ENCODE results near the gene KLK12. TPM values are rescaled to one million over a fixed set of nuclear protein-coding genes. Genes with fewer than 3 reads are reported as not detected.

The KLK12 gene
- total RNA-seq, 1 experiment from 2014 or later, result not detected

DNA sequence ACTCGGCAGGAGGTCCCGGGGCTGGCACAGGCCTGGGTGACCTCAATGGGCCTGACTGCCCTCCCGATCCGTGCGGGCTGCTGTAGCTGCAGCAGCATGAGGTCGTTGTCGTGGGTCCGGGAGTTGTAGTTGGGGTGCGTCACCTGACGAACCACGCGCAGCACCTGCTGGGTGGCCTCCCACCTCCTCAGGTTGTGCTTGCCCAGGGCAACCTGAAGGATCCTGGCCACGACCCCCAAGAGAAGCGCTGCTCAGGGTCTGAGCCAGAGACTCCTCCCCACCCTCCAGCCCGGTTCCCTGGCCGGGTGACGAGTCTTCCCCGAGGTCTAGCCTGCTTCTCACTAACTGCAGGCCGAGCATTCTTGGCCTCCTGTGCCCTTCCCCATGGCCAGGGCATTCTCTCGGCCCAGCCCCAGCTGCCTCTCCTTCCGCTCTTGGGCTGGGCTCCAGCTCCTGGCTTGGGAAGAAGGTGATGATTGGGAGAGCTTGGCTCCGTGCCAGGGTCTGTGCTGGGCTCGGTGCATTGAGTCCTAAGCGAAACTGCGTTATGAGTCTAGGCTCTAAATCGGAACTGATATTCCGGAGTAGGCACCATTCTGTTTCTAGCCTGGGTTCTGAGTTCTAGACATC is 44.8 kb upstream of the KLK12 start:
- Histone ChIP-seq H3K27me3 (ENCODE audit: low read length) (no peaks in the 10 kb centered on the region), H3K4me2 (ENCODE audit: low read length) (no peak overlapping the region), H3F3A (ENCODE audit: low read length, unreplicated experiment) (no peaks in the 10 kb centered on the region), H3K79me2 (ENCODE audit: low read length) (no peaks in the 10 kb centered on the region), H3K27ac (ENCODE audit: low read length) (no peak overlapping the region), H3K9me3 (ENCODE audit: low read length) (no peaks in the 10 kb centered on the region), H3K4me1 (ENCODE audit: insufficient read depth, low read length) (no peaks in the 10 kb centered on the region), H3K9me2 (replicated peaks; ENCODE audit: low read length) (no peaks in the 10 kb centered on the region), H2AFZ (ENCODE audit: low read length) (no peak overlapping the region), H3K4me3 (ENCODE audit: low read length) (no peak overlapping the region), H4K20me1 (ENCODE audit: low read length) (no peaks in the 10 kb centered on the region), H3K36me3 (ENCODE audit: low read depth, low read length) (no peaks in the 10 kb centered on the region), H3K9ac (ENCODE audit: low read length) (no peak overlapping the region)
- ATAC-seq (no peak), DNase-seq (no peak)
- no TSS peak for BruUV-seq (replicated peaks)
- TF ChIP-seq EZH2 (IDR thresholded peaks at IDR 0.05; ENCODE audit: low read length, unreplicated experiment) (no peak), EZH2phosphoT487 (IDR thresholded peaks at IDR 0.05; ENCODE audit: borderline replicate concordance, low read length) (no peak)
- TF ChIP-seq, protein P1, sequence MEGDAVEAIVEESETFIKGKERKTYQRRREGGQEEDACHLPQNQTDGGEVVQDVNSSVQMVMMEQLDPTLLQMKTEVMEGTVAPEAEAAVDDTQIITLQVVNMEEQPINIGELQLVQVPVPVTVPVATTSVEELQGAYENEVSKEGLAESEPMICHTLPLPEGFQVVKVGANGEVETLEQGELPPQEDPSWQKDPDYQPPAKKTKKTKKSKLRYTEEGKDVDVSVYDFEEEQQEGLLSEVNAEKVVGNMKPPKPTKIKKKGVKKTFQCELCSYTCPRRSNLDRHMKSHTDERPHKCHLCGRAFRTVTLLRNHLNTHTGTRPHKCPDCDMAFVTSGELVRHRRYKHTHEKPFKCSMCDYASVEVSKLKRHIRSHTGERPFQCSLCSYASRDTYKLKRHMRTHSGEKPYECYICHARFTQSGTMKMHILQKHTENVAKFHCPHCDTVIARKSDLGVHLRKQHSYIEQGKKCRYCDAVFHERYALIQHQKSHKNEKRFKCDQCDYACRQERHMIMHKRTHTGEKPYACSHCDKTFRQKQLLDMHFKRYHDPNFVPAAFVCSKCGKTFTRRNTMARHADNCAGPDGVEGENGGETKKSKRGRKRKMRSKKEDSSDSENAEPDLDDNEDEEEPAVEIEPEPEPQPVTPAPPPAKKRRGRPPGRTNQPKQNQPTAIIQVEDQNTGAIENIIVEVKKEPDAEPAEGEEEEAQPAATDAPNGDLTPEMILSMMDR (conservative IDR thresholded peaks at IDR 0.05; ENCODE audit: low read depth, low read length), result no peak
- CTCF ChIA-PET, result no interaction called here
- intact Hi-C loops (cut with micrococcal nuclease), result no loop called here
- POLR2A ChIA-PET (ENCODE audit: unreplicated experiment), result no interaction called here

GRCh38 chr19:51078731-51079130 is 43.9 kb upstream of the KLK12 start:
- POLR2A ChIA-PET (ENCODE audit: unreplicated experiment), result no interaction called here
- ATAC-seq (no peak), DNase-seq (no peak)
- Histone ChIP-seq H3K9ac (ENCODE audit: low read length) (no peak overlapping the region), H2AFZ (ENCODE audit: low read length) (no peak overlapping the region), H4K20me1 (ENCODE audit: low read length) (no peaks in the 10 kb centered on the region), H3K27me3 (ENCODE audit: low read length) (no peaks in the 10 kb centered on the region), H3K27ac (ENCODE audit: low read length) (no peak overlapping the region), H3K4me3 (ENCODE audit: low read length) (no peak overlapping the region), H3K9me3 (ENCODE audit: low read length) (peaks cover 6% of the 10 kb centered on the region), H3F3A (ENCODE audit: low read length, unreplicated experiment) (no peaks in the 10 kb centered on the region), H3K79me2 (ENCODE audit: low read length) (no peaks in the 10 kb centered on the region), H3K4me1 (ENCODE audit: insufficient read depth, low read length) (no peaks in the 10 kb centered on the region), H3K36me3 (ENCODE audit: low read depth, low read length) (no peaks in the 10 kb centered on the region), H3K9me2 (replicated peaks; ENCODE audit: low read length) (no peaks in the 10 kb centered on the region), H3K4me2 (ENCODE audit: low read length) (no peak overlapping the region)
- intact Hi-C loops (cut with micrococcal nuclease), result no loop called here
- CTCF ChIA-PET, result interaction anchor here (0.6 kb wide), 1 partner anchor 18 kb away, joined by 3 read pairs; no protein-coding TSS in a partner anchor
- TF ChIP-seq, protein P1 (conservative IDR thresholded peaks at IDR 0.05; ENCODE audit: low read depth, low read length), result no peak
- TF ChIP-seq EZH2phosphoT487 (IDR thresholded peaks at IDR 0.05; ENCODE audit: borderline replicate concordance, low read length), result no peak
- no peak for TF ChIP-seq EZH2 (IDR thresholded peaks at IDR 0.05; ENCODE audit: low read length, unreplicated experiment)
- no TSS peak for BruUV-seq (replicated peaks)

GRCh38 chr19:51078104-51078503 is 43.3 kb upstream of the KLK12 start:
- ATAC-seq, result no peak
- TF ChIP-seq, protein P1 (conservative IDR thresholded peaks at IDR 0.05; ENCODE audit: low read depth, low read length), result no peak
- TF ChIP-seq EZH2 (IDR thresholded peaks at IDR 0.05; ENCODE audit: low read length, unreplicated experiment), result no peak
- no peak for TF ChIP-seq EZH2phosphoT487 (IDR thresholded peaks at IDR 0.05; ENCODE audit: borderline replicate concordance, low read length)
- Histone ChIP-seq H3K4me2 (ENCODE audit: low read length) (no peak overlapping the region), H3K9me2 (replicated peaks; ENCODE audit: low read length) (no peaks in the 10 kb centered on the region), H3K4me1 (ENCODE audit: insufficient read depth, low read length) (no peaks in the 10 kb centered on the region), H3F3A (ENCODE audit: low read length, unreplicated experiment) (no peaks in the 10 kb centered on the region), H4K20me1 (ENCODE audit: low read length) (no peaks in the 10 kb centered on the region), H3K4me3 (ENCODE audit: low read length) (no peak overlapping the region), H3K27me3 (ENCODE audit: low read length) (no peaks in the 10 kb centered on the region), H3K9ac (ENCODE audit: low read length) (no peak overlapping the region), H3K9me3 (ENCODE audit: low read length) (peaks cover 7% of the 10 kb centered on the region), H3K36me3 (ENCODE audit: low read depth, low read length) (no peaks in the 10 kb centered on the region), H3K27ac (ENCODE audit: low read length) (no peak overlapping the region), H2AFZ (ENCODE audit: low read length) (no peak overlapping the region), H3K79me2 (ENCODE audit: low read length) (no peaks in the 10 kb centered on the region)
- intact Hi-C loops (cut with micrococcal nuclease), result no loop called here
- ChIA-PET POLR2A (ENCODE audit: unreplicated experiment) (no interaction called here), CTCF (interaction anchor here (0.6 kb wide), 1 partner anchor 18 kb away, joined by 3 read pairs; no protein-coding TSS in a partner anchor)
- DNase-seq, result no peak
- BruUV-seq (replicated peaks), result no TSS peak
